Activated naive CD8-positive, alpha-beta T cell treated with anti-CD3 and anti-CD28 coated beads, Interleukin-2, amount 50 U/mL, for 24 hours (primary cell): Measurements from ENCODE around the gene CCDC192.

ENCODE experiments used
- ATAC-seq: fragments of 150-1000 bp; cut with Tn5 transposase; one replicate; pipeline ENCODE4 v1.10.0; 2021
- DNase-seq: peaks from one replicate; pipeline ENCODE4 v3.0.0; 2021
- H3K27ac Mint-ChIP-seq: one replicate; pipeline ENCODE4 v1.8.0; 2021; ENCODE audit warnings: mild to moderate bottlenecking, mixed read lengths
- H3K27me3 Mint-ChIP-seq: one replicate; pipeline ENCODE4 v1.8.0; 2021; ENCODE audit warnings: mixed read lengths
- H3K36me3 Mint-ChIP-seq: one replicate; pipeline ENCODE4 v1.8.0; 2021; ENCODE audit warnings: low read depth, mixed read lengths
- H3K4me1 Mint-ChIP-seq: one replicate; pipeline ENCODE4 v1.8.0; 2021; ENCODE audit warnings: mixed read lengths
- H3K4me3 Mint-ChIP-seq: one replicate; pipeline ENCODE4 v1.8.0; 2021; ENCODE audit warnings: mild to moderate bottlenecking, moderate library complexity, mixed read lengths
- H3K9me3 Mint-ChIP-seq: one replicate; pipeline ENCODE4 v1.8.0; 2021; ENCODE audit warnings: mixed read lengths

CCDC192 gene

DNA sequence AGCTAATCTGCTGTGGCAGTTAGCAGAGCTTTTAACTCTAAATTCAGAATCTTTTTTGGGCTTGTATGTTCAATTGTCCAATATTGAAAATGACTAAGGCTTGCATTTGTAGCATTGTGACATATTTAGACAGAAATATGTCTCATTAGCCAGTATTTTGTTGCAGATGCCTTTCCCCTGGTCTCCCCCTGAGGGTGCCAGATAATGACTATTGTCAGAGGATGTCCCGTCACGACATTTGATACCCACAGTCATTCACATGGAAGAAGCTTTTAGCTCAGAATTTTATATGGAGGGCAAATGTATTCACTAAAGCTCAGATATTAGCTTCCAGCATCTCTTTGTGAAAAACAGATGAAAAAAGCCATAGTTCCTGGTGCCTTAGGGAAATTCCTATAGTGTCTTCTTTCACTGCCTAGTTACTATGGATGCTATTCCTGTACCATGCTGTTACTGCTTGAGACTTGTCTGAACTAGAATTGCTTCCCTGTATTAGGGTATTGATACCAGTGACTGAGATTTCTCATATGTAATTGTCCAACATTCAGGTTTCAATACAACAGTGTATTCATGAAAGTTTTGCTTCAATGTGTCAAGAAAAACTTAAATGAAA is 96.2 kb downstream of the CCDC192 start:
- H3K4me1 Mint-ChIP-seq, result no peaks in the 10 kb centered on the region
- no peak for DNase-seq
- no peak overlapping the region for H3K27ac Mint-ChIP-seq
- no peaks in the 10 kb centered on the region for H3K9me3 Mint-ChIP-seq
- H3K27me3 Mint-ChIP-seq, result no peaks in the 10 kb centered on the region
- ATAC-seq, result no peak
- H3K36me3 Mint-ChIP-seq, result no peaks in the 10 kb centered on the region
- H3K4me3 Mint-ChIP-seq, result no peak overlapping the region

DNA sequence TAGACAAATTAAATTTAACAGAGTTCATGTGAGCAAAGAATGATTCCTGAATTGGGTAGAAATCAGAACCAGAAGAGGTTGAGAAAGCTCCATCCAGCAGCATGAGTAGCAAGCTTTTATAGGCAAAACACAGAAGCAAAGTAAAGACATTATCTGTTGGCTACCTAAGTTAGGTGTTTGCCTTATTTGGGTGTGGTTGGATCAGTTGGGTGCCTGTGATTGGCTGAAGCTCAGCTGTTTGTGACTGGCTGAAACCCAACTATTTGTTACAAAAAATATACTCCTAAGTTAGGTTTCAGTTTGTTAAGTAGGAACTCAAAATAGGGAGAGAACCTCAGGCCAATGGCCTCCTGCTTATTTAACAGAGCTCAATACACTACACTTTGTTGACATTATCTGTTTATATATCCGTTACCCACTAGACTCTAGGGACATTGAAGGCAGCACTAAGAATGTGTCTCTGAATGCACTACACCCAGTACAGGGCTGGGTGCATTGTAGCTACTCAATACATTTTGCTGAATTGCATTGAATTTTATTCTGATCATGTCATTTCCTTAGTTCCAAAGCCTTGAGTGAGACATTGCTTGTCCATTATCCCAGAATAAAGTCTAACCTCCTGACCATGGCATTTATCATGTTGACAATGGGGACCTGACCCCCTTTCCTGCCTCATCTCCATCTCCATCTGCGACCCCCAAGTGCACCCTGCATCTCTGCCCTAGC is 98.7 kb downstream of the CCDC192 start:
- no peaks in the 10 kb centered on the region for H3K9me3 Mint-ChIP-seq
- H3K4me3 Mint-ChIP-seq, result no peak overlapping the region
- H3K27ac Mint-ChIP-seq, result no peak overlapping the region
- no peak for ATAC-seq
- no peaks in the 10 kb centered on the region for H3K36me3 Mint-ChIP-seq
- DNase-seq, result no peak
- H3K4me1 Mint-ChIP-seq, result no peaks in the 10 kb centered on the region
- no peaks in the 10 kb centered on the region for H3K27me3 Mint-ChIP-seq

DNA sequence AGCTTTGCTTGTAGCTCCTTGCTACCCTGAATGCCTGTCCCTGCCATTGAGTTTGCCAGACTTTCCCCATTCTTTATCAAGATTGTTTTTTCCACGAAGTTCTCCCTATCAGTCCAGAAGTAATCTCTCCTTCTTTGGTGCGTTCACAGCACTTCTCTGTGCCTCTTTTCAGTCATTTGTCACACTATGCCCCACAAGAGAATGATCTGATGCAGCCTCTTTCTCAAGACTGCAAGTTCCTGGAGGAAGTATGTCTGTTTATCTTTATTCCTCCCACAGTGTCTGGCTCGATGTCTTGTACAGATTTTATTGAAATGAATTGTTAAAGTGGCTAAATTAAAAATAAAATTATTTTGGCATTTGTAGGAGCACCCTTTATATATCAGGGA is 99.3 kb downstream of the CCDC192 start:
- Mint-ChIP-seq H3K27me3 (no peaks in the 10 kb centered on the region), H3K27ac (no peak overlapping the region), H3K36me3 (no peaks in the 10 kb centered on the region), H3K9me3 (no peaks in the 10 kb centered on the region), H3K4me1 (no peaks in the 10 kb centered on the region), H3K4me3 (no peak overlapping the region)
- ATAC-seq (no peak), DNase-seq (no peak)

DNA sequence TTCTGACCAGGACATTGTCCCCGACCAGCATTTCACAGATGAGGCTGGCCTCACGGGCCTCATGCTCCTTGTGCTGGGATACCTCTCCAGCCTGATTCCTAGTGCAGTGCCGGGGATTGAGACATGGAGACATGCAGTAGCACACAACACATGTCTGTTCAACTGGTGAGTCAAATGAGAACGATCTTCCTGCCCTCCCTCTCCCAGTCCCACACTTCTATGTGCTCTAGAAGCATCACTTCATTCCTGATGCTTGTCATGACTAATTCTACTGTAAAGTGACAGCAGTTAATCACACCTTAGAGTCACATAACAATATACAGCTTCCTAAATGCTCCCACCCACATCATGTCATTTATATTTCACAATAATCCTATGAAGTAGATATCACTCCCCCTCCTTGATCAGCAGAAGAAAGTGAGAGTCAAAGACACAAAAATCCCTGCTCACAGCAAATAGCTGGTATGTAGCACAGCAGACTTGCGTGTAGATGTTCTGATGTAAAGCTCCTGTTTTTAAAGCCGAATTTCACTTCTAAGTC is 101.8 kb downstream of the CCDC192 start:
- no peaks in the 10 kb centered on the region for H3K9me3 Mint-ChIP-seq
- H3K27me3 Mint-ChIP-seq, result no peaks in the 10 kb centered on the region
- DNase-seq, result no peak
- no peak for ATAC-seq
- H3K36me3 Mint-ChIP-seq, result no peaks in the 10 kb centered on the region
- H3K4me3 Mint-ChIP-seq, result no peak overlapping the region
- H3K27ac Mint-ChIP-seq, result no peak overlapping the region
- H3K4me1 Mint-ChIP-seq, result no peaks in the 10 kb centered on the region

DNA sequence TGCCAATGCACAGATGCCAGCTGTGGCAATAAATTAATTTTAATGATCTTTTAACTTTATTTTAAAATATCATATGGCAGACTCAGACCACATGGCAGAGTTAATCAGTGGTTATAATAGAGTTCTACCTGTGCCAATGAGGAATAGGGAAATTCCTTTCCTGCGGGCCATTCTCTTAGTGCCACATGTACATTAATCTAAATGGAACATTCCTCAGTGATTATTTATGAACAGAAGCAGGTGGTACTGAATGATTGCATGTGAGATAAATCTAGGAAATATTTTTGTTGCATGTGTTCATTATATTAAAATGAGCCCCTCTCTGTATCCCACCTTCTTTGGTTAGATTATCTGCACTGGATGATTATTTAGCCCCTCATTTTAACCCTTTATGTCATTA is 102.3 kb downstream of the CCDC192 start:
- no peak for ATAC-seq

DNA sequence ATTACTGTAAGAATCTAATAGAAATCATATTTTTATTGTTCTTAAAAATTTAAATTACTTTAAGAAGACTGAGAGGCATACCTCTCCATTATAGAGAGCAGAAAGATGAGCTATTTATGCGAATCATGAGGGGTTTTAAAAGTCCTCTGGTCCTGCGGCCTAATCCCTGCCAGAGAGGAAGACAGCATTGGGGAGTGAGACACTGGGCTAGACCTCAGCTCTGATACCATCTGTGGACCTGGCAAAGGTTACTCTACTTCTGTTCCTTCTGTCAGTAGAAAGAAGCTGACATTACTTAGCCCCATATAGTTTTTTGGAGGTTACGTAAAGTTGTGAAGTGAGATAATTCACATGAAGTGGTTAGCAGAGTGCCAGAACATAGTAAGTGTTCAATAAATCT is 103.6 kb downstream of the CCDC192 start:
- DNase-seq (no peak), ATAC-seq (no peak)
- H3K36me3 Mint-ChIP-seq, result no peaks in the 10 kb centered on the region
- H3K4me1 Mint-ChIP-seq, result no peaks in the 10 kb centered on the region
- H3K4me3 Mint-ChIP-seq, result no peak overlapping the region
- H3K9me3 Mint-ChIP-seq, result no peaks in the 10 kb centered on the region
- no peak overlapping the region for H3K27ac Mint-ChIP-seq
- H3K27me3 Mint-ChIP-seq, result no peaks in the 10 kb centered on the region

More for the DNA sequence above, 102.3 kb downstream of the CCDC192 start:
- no peaks in the 10 kb centered on the region for H3K27me3 Mint-ChIP-seq
- H3K9me3 Mint-ChIP-seq, result no peaks in the 10 kb centered on the region
- no peak overlapping the region for H3K27ac Mint-ChIP-seq
- H3K36me3 Mint-ChIP-seq, result no peaks in the 10 kb centered on the region
- DNase-seq, result no peak
- no peak overlapping the region for H3K4me3 Mint-ChIP-seq
- no peaks in the 10 kb centered on the region for H3K4me1 Mint-ChIP-seq

DNA sequence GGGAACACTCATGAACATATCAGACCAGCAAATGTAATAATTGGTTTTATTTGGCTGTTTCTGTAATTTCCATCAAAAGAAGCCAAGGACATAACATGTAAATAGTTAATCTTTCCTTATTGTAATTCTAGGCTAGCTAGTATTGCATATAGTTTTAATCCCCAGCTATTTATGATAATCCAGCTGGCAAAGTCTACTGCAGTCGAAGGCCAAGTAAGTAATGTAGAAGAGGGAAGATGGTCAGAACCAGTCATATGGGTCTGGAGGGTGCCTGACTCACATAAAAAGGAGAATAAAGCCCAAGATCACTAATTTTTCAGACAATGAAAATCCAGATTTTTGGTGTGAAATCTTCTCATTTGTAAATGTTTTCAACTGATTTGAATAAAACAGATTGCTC is 106.3 kb downstream of the CCDC192 start:
- H3K4me1 Mint-ChIP-seq, result no peaks in the 10 kb centered on the region

DNA sequence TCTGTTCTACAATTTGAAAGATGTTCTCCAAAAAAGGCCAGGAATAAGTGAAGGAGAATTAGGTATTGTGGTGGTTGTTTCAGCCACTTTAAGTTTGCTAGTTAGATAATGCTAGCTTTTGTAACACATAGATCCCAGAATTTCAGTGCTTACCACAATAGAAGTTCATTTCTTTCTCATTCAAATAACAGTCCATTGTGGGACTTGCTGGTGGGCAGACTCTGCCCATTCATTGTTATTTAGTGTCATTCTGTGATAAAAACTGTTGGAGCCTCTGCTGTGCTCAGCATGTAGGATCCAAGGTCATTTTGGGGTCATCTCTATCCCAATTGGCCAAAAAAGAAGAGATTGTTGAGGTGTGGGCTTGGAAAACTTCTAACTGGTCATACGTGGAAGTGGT is 106.8 kb downstream of the CCDC192 start:
- no peak overlapping the region for H3K27ac Mint-ChIP-seq
- ATAC-seq (no peak), DNase-seq (no peak)
- H3K4me1 Mint-ChIP-seq, result no peaks in the 10 kb centered on the region
- no peaks in the 10 kb centered on the region for H3K36me3 Mint-ChIP-seq
- H3K9me3 Mint-ChIP-seq, result no peaks in the 10 kb centered on the region
- H3K4me3 Mint-ChIP-seq, result no peak overlapping the region
- peaks cover 5% of the 10 kb centered on the region for H3K27me3 Mint-ChIP-seq

More for the DNA sequence above, 106.3 kb downstream of the CCDC192 start:
- no peak overlapping the region for H3K4me3 Mint-ChIP-seq
- H3K36me3 Mint-ChIP-seq, result no peaks in the 10 kb centered on the region
- ATAC-seq (no peak), DNase-seq (no peak)
- H3K27me3 Mint-ChIP-seq, result peaks cover 3% of the 10 kb centered on the region
- no peak overlapping the region for H3K27ac Mint-ChIP-seq
- H3K9me3 Mint-ChIP-seq, result no peaks in the 10 kb centered on the region

DNA sequence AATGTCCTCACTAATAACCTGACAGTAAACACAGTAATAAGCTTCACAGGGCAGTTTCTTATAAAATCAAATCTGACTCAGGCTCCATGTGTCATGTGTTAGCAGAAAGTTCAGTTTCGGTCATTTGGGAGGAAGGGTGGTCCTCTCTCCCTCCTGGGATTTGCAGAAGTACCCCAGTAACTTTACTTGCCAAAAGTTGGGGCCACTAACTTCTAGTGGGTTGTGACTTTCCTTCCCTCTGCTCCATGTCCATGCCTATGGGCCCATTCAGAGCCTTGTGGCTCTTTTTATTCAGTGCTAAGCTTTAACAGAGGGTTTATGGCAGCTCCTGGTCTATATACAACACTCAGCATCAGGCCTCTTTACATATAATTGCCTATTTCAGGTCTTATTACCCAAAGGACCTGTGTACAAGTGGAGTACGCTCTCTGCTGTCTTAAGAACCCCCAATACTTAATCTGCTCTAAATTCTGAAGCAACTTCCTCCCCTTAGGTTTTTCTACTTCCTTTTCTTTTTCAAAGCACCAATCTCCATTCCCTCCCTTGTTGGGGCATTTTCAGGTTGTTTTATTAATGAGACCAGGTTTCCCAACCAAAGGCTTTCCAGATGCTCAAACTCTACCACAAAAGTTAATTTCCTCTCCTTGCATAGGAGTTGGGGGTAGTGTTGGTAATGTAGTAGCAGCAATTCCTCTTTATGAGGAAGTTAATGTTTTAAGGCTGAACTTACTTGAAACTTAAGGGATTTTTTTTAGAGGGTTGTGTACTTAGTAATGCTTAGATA is 107.7 kb downstream of the CCDC192 start:
- Mint-ChIP-seq H3K9me3 (no peaks in the 10 kb centered on the region), H3K36me3 (no peaks in the 10 kb centered on the region), H3K27ac (no peak overlapping the region), H3K4me1 (no peaks in the 10 kb centered on the region), H3K4me3 (no peak overlapping the region), H3K27me3 (peaks cover 7% of the 10 kb centered on the region)
- DNase-seq (no peak), ATAC-seq (no peak)

DNA sequence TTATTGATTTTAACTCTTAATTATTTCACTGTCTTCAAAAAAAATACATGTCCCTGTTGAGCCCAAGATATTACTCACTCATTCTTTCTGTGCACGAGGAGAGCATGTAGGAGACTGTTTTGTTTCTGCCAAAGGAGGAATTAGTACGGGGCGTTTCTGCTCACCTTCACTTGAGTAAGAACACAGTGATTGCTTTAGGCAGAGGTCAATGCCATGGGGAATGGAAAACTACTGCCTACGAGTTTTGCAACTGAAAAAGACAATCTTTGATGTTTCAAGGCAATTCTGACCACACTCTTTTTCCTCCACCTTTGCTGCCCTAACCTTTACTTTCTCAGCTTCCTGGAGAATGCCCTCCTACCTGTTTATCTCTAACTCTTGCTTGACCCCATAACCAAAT is 109.4 kb downstream of the CCDC192 start:
- Mint-ChIP-seq H3K9me3 (no peaks in the 10 kb centered on the region), H3K4me1 (no peaks in the 10 kb centered on the region), H3K27me3 (peaks cover 7% of the 10 kb centered on the region), H3K4me3 (no peak overlapping the region), H3K36me3 (no peaks in the 10 kb centered on the region), H3K27ac (no peak overlapping the region)
- ATAC-seq (no peak), DNase-seq (no peak)

DNA sequence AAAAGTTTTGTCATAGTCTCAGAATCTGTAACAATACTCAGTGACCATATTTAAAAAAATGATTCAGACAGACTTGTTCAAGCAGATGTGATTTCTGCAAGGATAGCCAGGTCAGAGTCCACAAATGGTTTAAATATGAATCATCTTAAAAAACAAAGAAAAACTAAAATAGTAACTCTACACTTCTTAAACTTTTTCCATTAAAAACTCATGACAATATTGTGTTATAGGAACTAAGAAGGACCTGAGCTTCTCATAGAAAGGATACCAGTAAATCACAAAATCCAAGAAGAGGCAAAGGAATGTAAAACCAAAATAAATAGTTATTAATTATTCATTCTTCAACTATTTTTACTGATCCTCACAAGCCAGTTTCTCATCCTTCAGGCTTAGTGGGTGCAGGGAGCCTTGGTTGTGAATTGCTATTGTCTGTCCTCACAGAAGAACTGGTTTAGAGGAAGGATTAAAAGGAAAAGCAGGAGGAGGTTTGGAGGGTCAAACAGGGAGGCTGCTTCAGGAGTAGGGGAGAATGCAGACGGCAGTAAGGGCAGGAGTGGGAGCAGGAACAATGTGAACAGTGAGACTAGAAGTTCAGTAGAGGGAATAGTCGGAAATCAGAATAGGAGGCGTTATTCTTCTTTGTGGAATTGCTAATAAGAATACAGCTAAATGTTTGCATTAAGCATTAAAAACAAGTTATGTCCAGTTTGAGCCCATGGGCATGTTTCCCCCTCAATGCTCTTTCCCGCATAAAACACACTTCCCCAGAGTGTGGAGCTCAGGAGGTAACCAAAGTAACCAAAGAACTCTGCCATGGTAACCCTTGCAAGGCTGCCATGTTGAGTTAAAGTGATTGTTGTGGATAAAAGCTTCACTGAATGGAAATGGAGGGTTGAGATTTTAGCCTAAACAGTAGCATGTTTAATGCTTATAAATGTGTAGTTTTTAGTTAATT is 110.7 kb downstream of the CCDC192 start:
- Mint-ChIP-seq H3K27ac (no peak overlapping the region), H3K27me3 (peaks cover 7% of the 10 kb centered on the region), H3K4me3 (no peak overlapping the region), H3K4me1 (no peaks in the 10 kb centered on the region), H3K36me3 (no peaks in the 10 kb centered on the region), H3K9me3 (no peaks in the 10 kb centered on the region)
- ATAC-seq, result no peak
- no peak for DNase-seq

DNA sequence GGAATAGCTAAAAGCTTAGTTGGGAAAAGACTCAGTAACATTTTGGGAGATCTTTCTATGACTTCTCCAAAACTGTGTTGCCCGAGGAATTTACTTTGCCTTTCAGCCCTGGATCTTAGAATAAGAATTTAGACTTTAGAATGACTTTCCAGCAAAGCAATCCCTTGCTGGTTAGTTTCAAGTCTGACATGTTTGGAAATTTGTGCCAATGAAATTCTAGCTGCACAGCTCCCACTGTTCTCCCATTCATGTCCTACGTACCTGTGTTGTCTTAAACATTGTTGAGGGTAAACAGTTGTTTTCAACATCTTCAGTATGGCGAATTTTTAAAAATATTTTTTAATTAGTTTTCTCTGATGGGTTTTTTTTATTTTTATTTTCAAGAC is 111.4 kb downstream of the CCDC192 start:
- H3K4me3 Mint-ChIP-seq, result no peak overlapping the region
- H3K36me3 Mint-ChIP-seq, result no peaks in the 10 kb centered on the region
- no peak overlapping the region for H3K27ac Mint-ChIP-seq
- ATAC-seq, result no peak
- no peaks in the 10 kb centered on the region for H3K4me1 Mint-ChIP-seq
- DNase-seq, result no peak
- peaks cover 7% of the 10 kb centered on the region for H3K27me3 Mint-ChIP-seq
- H3K9me3 Mint-ChIP-seq, result no peaks in the 10 kb centered on the region

DNA sequence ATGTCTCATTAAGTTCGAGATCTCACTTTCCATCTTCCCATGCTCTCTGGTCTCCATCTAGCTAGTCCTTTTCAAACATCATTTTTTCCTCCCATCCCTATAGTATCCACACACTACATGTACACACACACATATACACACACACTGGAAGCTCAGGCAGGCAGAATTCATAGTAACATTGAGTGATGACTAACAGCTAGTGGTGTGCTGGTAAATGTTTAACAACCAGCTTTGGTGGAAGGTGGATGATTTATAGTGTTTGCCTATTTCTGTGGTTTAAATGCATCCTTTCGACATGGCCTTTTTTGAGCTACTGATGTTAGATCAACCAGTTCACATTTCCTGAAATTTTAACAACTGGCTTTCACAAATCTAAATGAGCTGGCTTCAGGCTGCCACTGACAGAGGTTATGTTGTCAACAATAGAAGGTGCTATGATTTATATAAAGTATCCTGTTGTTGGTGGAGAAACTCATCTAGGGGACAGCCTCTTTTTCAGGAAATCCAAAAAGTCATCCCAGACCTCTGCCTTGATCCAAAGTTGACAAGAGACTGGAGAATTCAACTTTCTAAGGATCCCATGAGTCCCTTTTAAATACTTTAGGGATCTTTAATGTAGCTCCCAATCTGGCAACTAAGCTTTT is 117.8 kb downstream of the CCDC192 start:
- DNase-seq, result no peak
- Mint-ChIP-seq H3K36me3 (no peaks in the 10 kb centered on the region), H3K4me1 (no peaks in the 10 kb centered on the region), H3K9me3 (no peaks in the 10 kb centered on the region), H3K27me3 (no peaks in the 10 kb centered on the region), H3K27ac (no peak overlapping the region), H3K4me3 (no peak overlapping the region)
- no peak for ATAC-seq

DNA sequence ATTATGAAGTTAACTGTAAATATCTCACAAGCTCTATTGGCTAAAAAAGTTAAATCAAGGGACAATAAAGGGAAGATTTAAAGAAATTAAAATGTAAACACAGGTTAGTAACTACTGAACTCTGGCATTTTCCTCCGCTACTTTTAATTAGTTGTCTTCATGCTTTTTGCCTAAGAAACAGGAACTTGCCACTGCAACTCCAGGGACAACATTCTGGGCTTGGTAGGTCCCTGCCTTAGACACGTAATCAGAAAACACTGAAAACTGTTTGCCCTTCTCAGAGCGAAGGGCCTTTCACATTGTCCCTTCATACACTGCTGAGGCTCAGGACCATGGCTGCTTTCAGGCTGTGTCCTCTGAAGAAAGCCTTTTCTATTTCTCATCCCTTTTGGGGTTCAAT is 118.7 kb downstream of the CCDC192 start:
- no peaks in the 10 kb centered on the region for H3K4me1 Mint-ChIP-seq
- no peak overlapping the region for H3K27ac Mint-ChIP-seq
- H3K27me3 Mint-ChIP-seq, result no peaks in the 10 kb centered on the region
- H3K36me3 Mint-ChIP-seq, result no peaks in the 10 kb centered on the region
- H3K4me3 Mint-ChIP-seq, result no peak overlapping the region
- ATAC-seq (no peak), DNase-seq (no peak)
- H3K9me3 Mint-ChIP-seq, result no peaks in the 10 kb centered on the region
